HepG2 (cell line): ENCODE measurements around the gene SERTAD2. TPM values are rescaled to one million over a fixed set of nuclear protein-coding genes. Genes with fewer than 3 reads are reported as not detected.

ENCODE experiments used
- AKAP8 ChIP-seq: sonication (generic); formaldehyde crosslinking; IDR thresholded peaks from 2 replicates; pipeline ENCODE4 v1.5.1; 2020; ENCODE audit warnings: mild to moderate bottlenecking, missing genetic modification reagents
- ARHGAP35 ChIP-seq: sonication (generic); formaldehyde crosslinking; IDR thresholded peaks from 2 replicates; pipeline ENCODE4 v1.9.0; 2022; ENCODE audit warnings: mild to moderate bottlenecking, inconsistent platforms, moderate library complexity, missing genetic modification reagents, borderline replicate concordance
- ARNTL ChIP-seq: sonication (generic); formaldehyde crosslinking; IDR thresholded peaks from 2 replicates; pipeline ENCODE4 v1.4.0; 2020; ENCODE audit warnings: mild to moderate bottlenecking, missing genetic modification reagents
- ATRX ChIP-seq: sonication (generic); formaldehyde crosslinking; IDR thresholded peaks from 2 replicates; pipeline ENCODE4 v1.4.0; 2020; ENCODE audit warnings: missing genetic modification reagents, borderline replicate concordance
- CBX1 ChIP-seq: IDR thresholded peaks from one replicate; pipeline ENCODE4 v1.6.1; 2016; ENCODE audit warnings: antibody characterized with exemption, low read depth
- CHCHD3 ChIP-seq: sonication (generic); formaldehyde crosslinking; IDR thresholded peaks from 2 replicates; pipeline ENCODE4 v1.8.0; 2022; ENCODE audit warnings: mild to moderate bottlenecking, missing genetic modification reagents, moderate library complexity
- ERF ChIP-seq: IDR thresholded peaks from 2 replicates; pipeline ENCODE4 v1.6.1; 2018; ENCODE audit warnings: missing biosample characterization, missing genetic modification reagents
- HDAC1 ChIP-seq: sonication (generic); formaldehyde crosslinking; IDR thresholded peaks from 2 replicates; pipeline ENCODE4 v1.5.1; 2020; ENCODE audit warnings: mild to moderate bottlenecking, missing genetic modification reagents
- IKZF1 ChIP-seq: fragments of 450-650 bp; IDR thresholded peaks from 2 replicates; pipeline ENCODE4 v1.7.1; 2016
- KLF12 ChIP-seq: sonication (generic); formaldehyde crosslinking; IDR thresholded peaks from 2 replicates; pipeline ENCODE4 v1.4.0; 2020; ENCODE audit warnings: missing genetic modification reagents, borderline replicate concordance
- MEF2D ChIP-seq: sonication (generic); formaldehyde crosslinking; IDR thresholded peaks from 2 replicates; pipeline ENCODE4 v1.5.1; 2020; ENCODE audit warnings: mild to moderate bottlenecking, missing genetic modification reagents
- MTF1 ChIP-seq: sonication (generic); formaldehyde crosslinking; IDR thresholded peaks from 2 replicates; pipeline ENCODE4 v1.5.0; 2020; ENCODE audit warnings: missing genetic modification reagents
- MYC ChIP-seq: sonication (generic); formaldehyde crosslinking; IDR thresholded peaks from 2 replicates; pipeline ENCODE4 v1.9.0; 2021; ENCODE audit warnings: missing genetic modification reagents, borderline replicate concordance
- PHF21A ChIP-seq: sonication (generic); formaldehyde crosslinking; IDR thresholded peaks from 2 replicates; pipeline ENCODE4 v1.5.0; 2020; ENCODE audit warnings: mild to moderate bottlenecking, missing genetic modification reagents
- PRDM10 ChIP-seq: sonication (generic); formaldehyde crosslinking; IDR thresholded peaks from 2 replicates; pipeline ENCODE4 v1.4.0; 2020; ENCODE audit warnings: low read depth, missing genetic modification reagents
- RELA ChIP-seq: sonication (generic); formaldehyde crosslinking; IDR thresholded peaks from 2 replicates; pipeline ENCODE4 v1.4.0; 2020; ENCODE audit warnings: missing genetic modification reagents
- SALL2 ChIP-seq: sonication (generic); formaldehyde crosslinking; IDR thresholded peaks from 2 replicates; pipeline ENCODE4 v1.8.1; 2023; ENCODE audit warnings: mild to moderate bottlenecking, missing genetic modification reagents, inconsistent platforms
- SAP130 ChIP-seq: IDR thresholded peaks from 2 replicates; pipeline ENCODE4 v1.6.1; 2016; ENCODE audit warnings: low read depth
- ZBTB25 ChIP-seq: IDR thresholded peaks from 2 replicates; pipeline ENCODE4 v1.6.1; 2018; ENCODE audit warnings: missing genetic modification reagents
- ZBTB38 ChIP-seq: sonication (generic); formaldehyde crosslinking; IDR thresholded peaks from 2 replicates; pipeline ENCODE4 v1.5.1; 2020; ENCODE audit warnings: mild to moderate bottlenecking, missing genetic modification reagents
- ZBTB43 ChIP-seq: sonication (generic); formaldehyde crosslinking; conservative IDR thresholded peaks from 2 replicates; pipeline ENCODE4 v1.4.0; 2020; ENCODE audit warnings: missing genetic modification reagents
- ZFP1 ChIP-seq: IDR thresholded peaks from 2 replicates; pipeline ENCODE4 v1.6.1; 2016
- ZFP41 ChIP-seq: sonication (generic); formaldehyde crosslinking; IDR thresholded peaks from 2 replicates; pipeline ENCODE4 v1.4.0; 2020; ENCODE audit warnings: mild to moderate bottlenecking, missing genetic modification reagents, borderline replicate concordance
- ZFYVE20 ChIP-seq: sonication (generic); formaldehyde crosslinking; IDR thresholded peaks from 2 replicates; pipeline ENCODE4 v1.8.0; 2023; ENCODE audit warnings: low read depth, mild to moderate bottlenecking, moderate library complexity, missing genetic modification reagents, borderline replicate concordance
- ZNF24 ChIP-seq: fragments of 450-650 bp; IDR thresholded peaks from 2 replicates; pipeline ENCODE4 v1.6.1; 2017; ENCODE audit warnings: antibody characterized with exemption, mild to moderate bottlenecking
- ZNF333 ChIP-seq: sonication (generic); formaldehyde crosslinking; IDR thresholded peaks from 2 replicates; pipeline ENCODE4 v1.4.0; 2020; ENCODE audit warnings: mild to moderate bottlenecking, missing genetic modification reagents, borderline replicate concordance
- ZNF33B ChIP-seq: sonication (generic); formaldehyde crosslinking; IDR thresholded peaks from 2 replicates; pipeline ENCODE4 v1.5.1; 2020; ENCODE audit warnings: mild to moderate bottlenecking, missing genetic modification reagents
- ZNF749 ChIP-seq: sonication (generic); formaldehyde crosslinking; IDR thresholded peaks from 2 replicates; pipeline ENCODE4 v1.8.0; 2022; ENCODE audit warnings: mild to moderate bottlenecking, missing genetic modification reagents, moderate library complexity, borderline replicate concordance
- polyA plus RNA-seq, 8 experiments: library from polyadenylated mRNA; depleted of rRNA in 3 of 8; stranded (reverse) in 7 of 8; unstranded in 1 of 8; fragments of >200 nt; fragmentation: Illumina TruSeq in 4 of 8; extraction: Trizol in 4 of 8; gene quantifications; 2 replicates each; pipeline versions ENCODE4 v1.2.1 to v1.2.3, GENCODE V29; 2011 to 2016; ENCODE audit warnings: low read depth in 4 of 8, missing spikeins in 1 of 8, mixed read lengths in 1 of 8; ENCODE audit not compliant: insufficient read depth in 1 of 8
- total RNA-seq, 5 experiments: library from RNA; depleted of rRNA; stranded (reverse); fragments of >200 nt; fragmentation: Illumina TruSeq; extraction: Trizol; gene quantifications; 2 replicates each; pipeline ENCODE4 v1.2.3, GENCODE V29; 2016; ENCODE audit warnings: low read depth in 1 of 5

SERTAD2 gene
- total and polyA plus RNA-seq, 2 of the 13 experiments (the other 11 are each of a cell fraction or from before 2014, with no cell fraction given): 6.7 to 22.6 TPM

- TF ChIP-seq ZBTB25 (CRISPR knock-in tag) (peak; percentile 31; the same call in 1 of the 2 replicates), SAP130 (peak; percentile 94), ZBTB38 (CRISPR knock-in tag) (peak; percentile 80), ATRX (CRISPR knock-in tag) (no peak), ZNF749 (peak; percentile 41; the same call in 1 of the 2 replicates), ZFYVE20 (CRISPR knock-in tag) (no peak), ARHGAP35 (CRISPR knock-in tag) (no peak), PHF21A (CRISPR knock-in tag) (no peak; the same call in 1 of the 2 replicates), ZNF24 (no peak; the same call in 1 of the 2 replicates), ZNF333 (CRISPR knock-in tag) (no peak), RELA (no peak), AKAP8 (CRISPR knock-in tag) (0 out of 2 replicates have a peak, but pooled peaks have one; percentile 42), MTF1 (CRISPR knock-in tag) (no peak), ZBTB43 (0 out of 2 replicates have a peak, but pooled peaks have one; percentile 51), MYC (CRISPR knock-in tag) (no peak), ZFP1 (CRISPR knock-in tag) (0 out of 2 replicates have a peak, but pooled peaks have one; percentile 36), MEF2D (CRISPR knock-in tag) (peak; percentile 98), SALL2 (CRISPR knock-in tag) (0 out of 2 replicates have a peak, but pooled peaks have one; percentile 39), ARNTL (CRISPR knock-in tag) (no peak; the same call in 1 of the 2 replicates), HDAC1 (CRISPR knock-in tag) (peak; percentile 70; the same call in 1 of the 2 replicates), KLF12 (no peak), CBX1 (no peak), IKZF1 (no peak), CHCHD3 (no peak), ZFP41 (CRISPR knock-in tag) (no peak), PRDM10 (peak; percentile 28; the same call in 1 of the 2 replicates), ZNF33B (CRISPR knock-in tag) (no peak), ERF (CRISPR knock-in tag) (peak; percentile 95)
Observed at GRCh38 chr2:64669288-64669687, 15.6 kb upstream of the SERTAD2 start (continued).
